Hematopoietic multipotent progenitor cell treated with erythropoietin and hydrocortisone succinate and interleukin-3 and kit ligand, for 4 days (in vitro differentiated cells): ENCODE results near the gene ADM5.
"Not testable (repeated sequence)": the region's sequence is repeated elsewhere in the genome, so short reads cannot be mapped to it uniquely, and the experiment has no call there.

Source experiments
- DNase-seq: peaks from one replicate; pipeline ENCODE4 v3.0.0-alpha.2; 2015

Gene ADM5

DNA sequence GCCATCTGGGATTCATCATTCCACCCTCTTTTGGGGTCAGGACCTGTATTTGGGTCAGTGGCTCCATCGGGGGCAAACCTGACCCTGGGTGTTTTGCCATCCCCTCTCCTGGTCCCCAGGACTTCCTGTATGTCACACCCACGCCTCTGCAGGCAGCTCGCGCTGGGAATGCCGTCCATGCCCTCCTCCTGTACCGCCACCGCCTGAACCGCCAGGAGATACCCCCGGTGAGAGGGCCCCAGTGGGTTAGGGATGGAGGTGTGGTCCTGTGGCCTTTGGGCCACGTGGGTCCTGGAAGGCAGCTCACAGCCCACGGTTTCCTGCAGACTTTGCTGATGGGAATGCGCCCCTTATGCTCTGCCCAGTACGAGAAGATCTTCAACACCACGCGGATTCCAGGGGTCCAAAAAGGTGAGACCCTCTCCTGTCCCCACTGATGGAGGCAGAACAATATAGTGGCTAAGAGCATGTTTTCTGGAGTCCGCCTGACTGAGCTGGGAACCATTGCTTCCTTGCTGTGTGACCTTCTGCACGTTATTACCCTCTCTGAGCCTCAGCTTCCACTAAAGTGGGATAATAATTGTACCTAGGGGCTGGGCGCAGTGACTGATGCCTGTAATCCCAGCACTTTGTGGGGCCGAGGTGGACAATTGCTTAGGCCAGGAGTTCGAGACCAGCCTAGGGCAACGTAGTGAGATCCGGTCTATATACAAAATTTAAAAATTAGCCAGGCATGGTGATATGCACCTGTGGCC is 15.7 kb downstream of the ADM5 start:
- DNase-seq, result no peak

DNA sequence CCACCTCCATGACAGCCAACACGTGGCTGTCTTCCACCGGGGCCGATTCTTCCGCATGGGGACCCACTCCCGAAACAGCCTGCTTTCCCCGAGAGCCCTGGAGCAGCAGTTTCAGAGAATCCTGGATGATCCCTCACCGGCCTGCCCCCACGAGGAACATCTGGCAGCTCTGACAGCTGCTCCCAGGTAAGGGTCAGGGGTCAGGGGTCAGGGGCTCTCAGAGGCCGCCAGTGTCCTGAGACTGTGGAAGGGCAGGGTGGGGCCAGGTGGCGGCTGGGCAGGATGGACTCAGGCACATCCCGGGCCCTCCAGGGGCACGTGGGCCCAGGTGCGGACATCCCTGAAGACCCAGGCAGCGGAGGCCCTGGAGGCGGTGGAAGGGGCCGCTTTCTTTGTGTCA is 16.5 kb downstream of the ADM5 start:
- no peak for DNase-seq

DNA sequence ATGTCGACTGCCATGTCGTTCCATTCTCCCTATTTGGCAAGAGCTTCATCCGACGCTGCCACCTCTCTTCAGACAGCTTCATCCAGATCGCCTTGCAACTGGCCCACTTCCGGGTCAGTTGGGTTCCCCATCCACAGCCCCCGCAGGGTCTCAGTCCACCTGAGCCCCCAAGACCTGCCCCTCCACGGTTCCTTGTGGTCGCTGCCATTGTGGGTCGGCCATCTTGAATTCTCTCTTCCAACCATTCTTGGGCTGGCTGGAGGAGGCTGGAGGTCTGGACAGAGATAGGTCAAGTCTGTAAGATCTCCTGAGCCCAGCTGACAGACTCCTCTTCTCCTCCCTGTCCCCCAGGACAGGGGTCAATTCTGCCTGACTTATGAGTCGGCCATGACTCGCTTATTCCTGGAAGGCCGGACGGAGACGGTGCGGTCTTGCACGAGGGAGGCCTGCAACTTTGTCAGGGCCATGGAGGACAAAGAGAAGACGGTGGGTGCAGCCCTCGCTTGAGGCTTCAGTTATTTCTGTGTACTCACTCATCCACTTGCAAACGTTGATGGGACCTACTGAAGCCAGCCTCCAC is 21.1 kb downstream of the ADM5 start:
- DNase-seq, result no peak

DNA sequence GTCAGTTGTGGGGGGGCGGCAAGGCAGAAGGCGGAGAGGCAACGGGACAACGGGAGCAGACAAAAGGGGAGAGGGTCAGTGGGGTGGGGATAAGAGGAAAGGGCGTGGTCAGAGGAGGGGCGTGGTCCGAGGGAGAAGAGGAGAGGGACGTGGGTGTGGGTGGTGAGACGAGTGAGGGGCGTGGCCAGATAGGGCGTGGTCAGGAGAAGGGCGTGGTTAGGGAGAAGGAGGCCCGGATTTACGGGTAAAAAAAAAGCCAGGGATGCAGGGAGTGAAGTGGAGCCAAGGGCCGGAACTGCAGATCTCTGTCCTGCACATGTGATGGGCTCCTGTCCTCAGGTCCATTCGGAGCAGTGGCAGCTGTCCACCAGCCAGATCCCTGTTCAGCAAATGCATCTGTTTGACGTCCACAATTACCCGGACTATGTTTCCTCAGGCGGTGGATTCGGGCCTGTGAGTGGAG is 23.0 kb downstream of the ADM5 start:
- peak; percentile 63 for DNase-seq

DNA sequence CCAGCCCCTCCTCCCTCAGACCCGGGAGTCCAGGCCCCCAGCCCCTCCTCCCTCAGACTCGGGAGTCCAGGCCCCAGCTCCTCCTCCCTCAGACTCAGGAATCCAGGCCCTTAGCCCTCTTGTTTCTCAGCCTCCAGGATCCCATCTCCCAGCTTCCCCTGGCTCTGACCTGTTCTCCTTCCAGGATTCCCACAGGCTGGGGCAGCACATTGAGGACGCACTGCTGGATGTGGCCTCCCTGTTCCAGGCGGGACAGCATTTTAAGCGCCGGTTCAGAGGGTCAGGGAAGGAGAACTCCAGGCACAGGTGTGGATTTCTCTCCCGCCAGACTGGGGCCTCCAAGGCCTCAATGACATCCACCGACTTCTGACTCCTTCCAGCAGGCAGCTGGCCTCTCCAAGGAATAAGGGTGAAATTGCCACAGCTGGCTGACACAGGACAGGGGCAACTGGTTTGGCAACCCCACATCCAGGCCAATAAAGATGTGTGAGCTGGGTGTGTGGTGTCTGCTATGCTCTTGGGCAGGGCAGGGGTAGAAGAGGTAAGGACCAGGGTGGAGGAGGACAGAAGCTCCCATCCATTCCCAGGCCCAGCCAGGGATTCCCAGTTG is 23.9 kb downstream of the ADM5 start:
- DNase-seq, result no peak

DNA sequence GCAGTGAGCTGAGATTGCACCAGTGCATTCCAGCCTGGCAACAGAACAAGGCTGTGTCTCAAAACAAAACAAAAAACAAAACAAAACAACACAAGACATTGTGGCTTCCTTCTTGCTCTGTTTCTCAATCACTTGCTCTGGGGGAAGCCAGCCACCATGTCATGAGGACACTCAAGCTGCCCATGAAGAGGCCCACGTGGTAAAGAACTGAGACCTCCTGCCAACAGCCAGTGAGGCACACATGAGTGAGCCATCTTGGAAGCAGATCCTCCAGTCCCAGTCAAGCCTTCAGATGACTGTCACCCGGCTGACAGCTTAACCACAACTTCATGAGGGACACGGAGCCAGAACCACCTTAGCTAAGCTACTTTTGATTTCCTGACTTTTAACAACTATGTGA is 26.8 kb downstream of the ADM5 start:
- peak; percentile 27 for DNase-seq

DNA sequence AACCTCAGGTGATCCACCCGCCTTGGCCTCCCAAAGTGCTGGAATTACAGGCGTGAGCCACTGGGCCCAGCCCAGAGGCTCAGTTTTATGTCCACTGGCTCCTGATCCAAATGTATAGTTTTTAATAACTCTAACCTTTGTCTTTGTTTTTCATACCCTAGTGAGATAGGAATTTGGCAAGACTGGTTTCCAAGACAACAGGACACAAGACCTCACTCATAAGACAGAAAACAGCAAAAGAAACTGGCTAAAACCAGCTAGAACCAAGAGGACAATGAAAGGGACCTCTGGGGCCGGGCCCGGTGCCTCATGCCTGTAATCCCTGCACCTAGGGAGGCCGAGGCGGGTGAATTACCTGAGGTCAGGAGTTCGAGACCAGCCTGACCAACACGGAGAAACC is 29.1 kb downstream of the ADM5 start:
- peak; percentile 10 for DNase-seq

DNA sequence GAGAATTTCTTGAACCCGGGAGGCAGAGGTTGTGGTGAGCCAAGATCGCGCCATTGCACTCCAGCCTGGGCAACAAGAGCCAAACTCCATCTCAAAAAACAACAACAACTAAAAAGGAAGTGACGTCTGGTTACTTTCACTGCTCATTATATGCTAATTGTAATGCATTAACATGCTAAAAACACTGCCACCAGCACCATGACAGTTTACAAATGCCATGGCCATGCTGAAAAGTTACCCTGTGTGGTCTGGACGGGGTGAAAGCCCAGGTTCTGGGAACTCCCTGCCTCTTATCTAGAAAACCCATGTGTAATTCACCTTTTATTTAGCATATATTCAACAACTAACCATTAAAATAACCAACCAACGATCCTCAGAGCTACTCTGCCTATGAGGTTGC is 29.6 kb downstream of the ADM5 start:
- DNase-seq, result no peak

DNA sequence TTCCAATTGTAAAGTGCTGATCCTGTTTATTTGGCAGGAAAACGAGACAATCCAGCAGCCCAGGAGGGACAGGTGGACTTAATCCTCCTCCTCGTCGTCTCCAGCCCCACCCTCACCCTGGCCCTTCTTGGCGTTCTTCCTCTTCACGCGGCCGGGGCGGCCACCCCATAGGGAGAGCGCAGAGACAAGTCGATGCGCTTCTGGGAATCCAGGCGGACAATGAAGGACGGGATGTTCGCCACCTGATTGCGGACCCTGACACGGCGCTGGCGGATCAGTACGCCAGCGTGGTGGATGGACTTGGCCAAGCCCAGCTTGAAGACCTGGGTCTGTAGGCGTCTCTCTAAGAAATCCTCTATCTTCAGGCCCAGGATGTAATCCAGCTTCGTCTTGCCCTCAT is 30.0 kb downstream of the ADM5 start:
- not testable (repeated sequence) for DNase-seq

DNA sequence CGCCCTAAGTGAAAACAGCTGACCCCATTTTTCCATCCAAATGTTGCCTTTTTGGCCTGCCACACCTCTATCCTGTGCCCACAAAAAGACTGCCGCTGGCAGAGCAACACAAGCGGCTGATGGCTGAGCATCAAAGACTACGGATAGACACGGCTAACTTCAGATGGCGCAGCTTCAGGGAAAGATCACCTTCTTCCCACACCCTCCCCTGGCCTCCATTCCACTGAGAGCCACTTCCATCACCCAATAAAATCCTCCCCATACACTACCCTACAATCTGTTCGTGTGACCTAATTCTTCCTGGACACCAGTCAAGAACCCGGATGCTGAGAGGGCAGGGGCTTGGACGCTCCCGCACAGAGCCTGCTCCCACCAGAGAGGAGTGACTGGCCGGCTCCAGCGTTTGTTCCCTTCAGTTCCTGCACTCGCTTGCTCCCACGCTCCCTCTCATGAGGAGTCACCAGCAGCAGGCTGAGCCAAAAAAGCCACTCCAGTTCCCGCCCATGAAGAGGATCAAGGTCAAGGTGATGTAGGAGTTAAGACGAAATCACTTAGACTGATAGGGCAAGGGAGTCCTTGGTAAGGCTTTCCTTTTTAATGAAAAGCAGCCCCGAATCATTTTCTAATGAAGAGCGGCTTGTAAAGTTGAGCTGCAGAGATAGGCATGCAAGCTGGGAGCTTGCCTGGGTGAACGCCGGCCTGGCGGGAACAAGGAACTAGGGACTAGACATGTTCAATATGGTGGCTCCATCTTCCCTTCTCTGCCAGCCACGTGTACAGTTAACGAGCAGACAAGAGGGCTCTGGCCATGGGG is 38.0 kb downstream of the ADM5 start:
- DNase-seq, result no peak

DNA sequence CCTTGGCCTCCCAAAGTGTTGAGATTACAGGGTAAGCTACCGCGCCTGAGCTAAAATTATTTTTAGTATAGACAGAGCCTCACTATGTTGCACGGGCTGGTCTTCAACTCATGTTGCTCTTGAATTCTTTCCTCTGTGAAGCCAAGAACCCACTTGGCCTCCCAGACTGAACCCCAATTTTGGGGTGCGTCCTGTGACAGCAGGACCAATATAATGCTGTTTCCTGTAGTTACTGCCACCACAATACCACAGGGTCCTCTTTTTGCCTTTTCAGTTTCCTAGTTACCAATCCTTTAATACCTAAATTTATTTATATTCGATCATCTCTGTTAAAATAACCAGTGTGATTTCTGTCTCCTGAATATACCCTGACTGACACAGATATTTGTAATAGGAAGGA is 40.8 kb downstream of the ADM5 start:
- DNase-seq, result peak; percentile 65

DNA sequence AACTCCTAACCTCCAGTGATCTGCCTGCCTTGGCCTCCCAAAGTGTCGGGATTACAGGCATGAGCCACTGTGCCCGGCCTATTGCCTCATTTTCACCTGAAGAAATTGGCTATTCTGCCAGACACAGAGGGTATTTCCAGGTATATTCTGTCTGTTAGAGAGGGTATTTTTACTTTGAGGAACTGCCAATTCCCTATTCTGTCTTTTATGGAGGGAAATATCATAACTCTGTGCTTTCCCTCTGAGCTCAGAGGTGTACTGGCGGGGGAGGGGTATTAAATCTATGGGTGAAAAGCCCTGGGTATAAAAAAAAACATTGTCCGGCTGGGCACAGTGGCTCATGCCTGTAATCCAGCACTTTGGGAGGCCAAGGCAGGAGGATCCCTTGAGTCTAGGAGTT is 48.9 kb downstream of the ADM5 start:
- DNase-seq, result no peak

DNA sequence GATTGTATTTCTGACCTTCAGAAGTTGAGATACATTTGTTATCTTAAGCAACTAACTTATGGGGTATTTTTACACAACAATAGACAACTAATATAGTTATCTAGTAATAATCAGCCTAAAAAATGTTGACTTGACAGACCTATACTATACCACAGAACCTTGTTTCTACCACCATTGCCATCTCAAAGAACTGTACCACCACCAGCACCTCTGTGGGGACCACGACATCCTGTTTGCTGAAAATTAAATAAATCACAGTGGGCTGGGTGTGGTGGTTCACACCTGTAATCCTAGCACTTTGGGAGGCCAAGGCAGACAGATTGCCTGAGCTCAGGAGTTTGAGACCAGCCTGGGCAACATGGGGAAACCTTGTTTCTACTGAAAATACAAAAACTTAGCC is 49.7 kb downstream of the ADM5 start:
- DNase-seq, result no peak

DNA sequence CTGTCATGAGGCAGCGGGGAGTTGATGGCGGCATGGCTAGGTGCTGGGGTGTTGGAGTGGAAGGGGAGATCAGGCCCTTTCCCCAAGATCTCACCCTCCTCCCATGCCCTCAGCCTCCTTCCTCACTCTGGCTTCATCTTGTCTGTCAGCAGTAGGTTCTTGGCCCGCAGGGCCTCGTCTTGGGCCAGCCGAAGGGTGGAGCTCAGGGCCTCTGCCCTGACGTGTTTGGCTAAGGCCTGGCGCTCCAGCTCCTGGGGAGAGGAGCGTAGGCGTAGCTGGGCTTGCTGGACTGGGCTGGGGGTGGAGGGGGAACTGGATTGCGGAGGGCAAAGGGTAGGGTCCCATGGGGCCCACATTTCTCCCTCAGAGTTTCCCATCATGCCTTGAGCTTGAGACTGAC is 50.5 kb downstream of the ADM5 start:
- DNase-seq, result no peak
